K562 (cell line): ENCODE data around the gene HSPE1. TPM values are rescaled to one million over a fixed set of nuclear protein-coding genes. Genes with fewer than 3 reads are reported as not detected.

Experiments used
- BRD4 ChIP-seq: fragments of 200-600 bp; sonication (generic); IDR thresholded peaks from 2 replicates; pipeline ENCODE4 v1.6.1; 2017; ENCODE audit warnings: inconsistent platforms
- CHCHD3 ChIP-seq: fragments of 250-450 bp; sonication (Bioruptor Pico); IDR thresholded peaks from 2 replicates; pipeline ENCODE4 v2.1.2; 2022; ENCODE audit warnings: mild to moderate bottlenecking
- GABPA ChIP-seq: fragments of 200-800 bp; sonication (Bioruptor generic); conservative IDR thresholded peaks from 2 replicates; pipeline ENCODE4 v1.6.1; 2016; ENCODE audit warnings: low read depth, missing genetic modification characterization, missing compliant biosample characterization
- MIER1 ChIP-seq: fragments of 450-650 bp; IDR thresholded peaks from 2 replicates; pipeline ENCODE4 v1.6.1; 2016; ENCODE audit warnings: antibody characterized with exemption, mild to moderate bottlenecking, low read depth
- MXI1 ChIP-seq: IDR thresholded peaks from 2 replicates; pipeline ENCODE4 v1.6.1; 2011; ENCODE audit warnings: low read depth, mild to moderate bottlenecking, improper control_type of control experiment, low read length
- NCOR1 ChIP-seq: fragments of 450-650 bp; IDR thresholded peaks from 2 replicates; pipeline ENCODE4 v1.6.1; 2016; ENCODE audit warnings: mild to moderate bottlenecking, moderate library complexity
- NR2C2 ChIP-seq, 2 experiments: fragments of 200-800 bp in 1 of 2; sonication (Bioruptor generic) in 1 of 2; sonication (generic) in 1 of 2; formaldehyde crosslinking in 1 of 2; IDR thresholded peaks; 2 replicates each; pipeline versions ENCODE4 v1.6.1 to v1.8.0; 2016 to 2022; ENCODE audit warnings: mild to moderate bottlenecking in 1 of 2, missing compliant biosample characterization in 1 of 2, missing genetic modification characterization in 1 of 2, missing genetic modification reagents in 1 of 2
- PCBP2 ChIP-seq: fragments of 200-400 bp; formaldehyde crosslinking; IDR thresholded peaks from 2 replicates; pipeline ENCODE4 v1.6.1; 2018; ENCODE audit warnings: low read length, low read depth, mild to moderate bottlenecking, moderate library complexity; ENCODE audit not compliant: poor library complexity, severe bottlenecking
- POLR2G ChIP-seq: fragments of 200-400 bp; formaldehyde crosslinking; IDR thresholded peaks from 2 replicates; pipeline ENCODE4 v1.6.1; 2017; ENCODE audit warnings: low read depth, mild to moderate bottlenecking, antibody characterized with exemption, low read length, moderate library complexity
- ZC3H4 ChIP-seq: sonication (generic); formaldehyde crosslinking; IDR thresholded peaks from 2 replicates; pipeline ENCODE4 v1.9.0; 2021; ENCODE audit warnings: missing genetic modification reagents, borderline replicate concordance
- ZNF140 ChIP-seq: fragments of 250-450 bp; sonication (Bioruptor Pico); IDR thresholded peaks from 2 replicates; pipeline ENCODE4 v1.8.0; 2021; ENCODE audit warnings: moderate library complexity, mild to moderate bottlenecking, inconsistent platforms
- polyA plus RNA-seq, 8 experiments: library from polyadenylated mRNA; depleted of rRNA in 4 of 8; stranded (reverse) in 5 of 8; unstranded in 3 of 8; fragments of >200 nt; fragmentation: Nextera tagmentation in 2 of 8; fragmentation: Illumina TruSeq in 1 of 8; extraction: Ambion mirVana in 2 of 8; extraction: Trizol in 1 of 8; gene quantifications; 2 replicates each; pipeline versions ENCODE4 v1.2.1 to v1.2.3, GENCODE V29; 2011 to 2014; ENCODE audit warnings: inconsistent platforms in 1 of 8, missing spikeins in 1 of 8
- total RNA-seq, 7 experiments: library from RNA; depleted of rRNA in 6 of 7; stranded (reverse); fragments of >200 nt in 6 of 7; fragmentation: Illumina TruSeq in 2 of 7; extraction: Trizol in 2 of 7; gene quantifications; 2 replicates each; pipeline versions ENCODE4 v1.2.1 to v1.2.3, GENCODE V29; 2011 to 2021; ENCODE audit warnings: low replicate concordance in 1 of 7
- TF ChIP-seq, protein P1 (sequence below): fragments of 250-450 bp; sonication (Bioruptor Pico); IDR thresholded peaks from 2 replicates; pipeline ENCODE4 v1.5.0; 2021; ENCODE audit warnings: mild to moderate bottlenecking, moderate library complexity
- TF ChIP-seq, protein P2 (sequence below): fragments of 200-800 bp; sonication (Bioruptor generic); IDR thresholded peaks from 2 replicates; pipeline ENCODE4 v1.6.1; 2016; ENCODE audit warnings: missing genetic modification characterization, missing compliant biosample characterization
- TF ChIP-seq, protein P3 (sequence below): fragments of 450-650 bp; formaldehyde crosslinking; IDR thresholded peaks from 2 replicates; pipeline ENCODE4 v1.4.0; 2022; ENCODE audit warnings: missing genetic modification characterization

Gene HSPE1
- total and polyA plus RNA-seq, 9 of the 15 experiments (the other 6 are each of a cell fraction or from before 2014, with no cell fraction given), result 223 to 1,007 (median 612) TPM

DNA sequence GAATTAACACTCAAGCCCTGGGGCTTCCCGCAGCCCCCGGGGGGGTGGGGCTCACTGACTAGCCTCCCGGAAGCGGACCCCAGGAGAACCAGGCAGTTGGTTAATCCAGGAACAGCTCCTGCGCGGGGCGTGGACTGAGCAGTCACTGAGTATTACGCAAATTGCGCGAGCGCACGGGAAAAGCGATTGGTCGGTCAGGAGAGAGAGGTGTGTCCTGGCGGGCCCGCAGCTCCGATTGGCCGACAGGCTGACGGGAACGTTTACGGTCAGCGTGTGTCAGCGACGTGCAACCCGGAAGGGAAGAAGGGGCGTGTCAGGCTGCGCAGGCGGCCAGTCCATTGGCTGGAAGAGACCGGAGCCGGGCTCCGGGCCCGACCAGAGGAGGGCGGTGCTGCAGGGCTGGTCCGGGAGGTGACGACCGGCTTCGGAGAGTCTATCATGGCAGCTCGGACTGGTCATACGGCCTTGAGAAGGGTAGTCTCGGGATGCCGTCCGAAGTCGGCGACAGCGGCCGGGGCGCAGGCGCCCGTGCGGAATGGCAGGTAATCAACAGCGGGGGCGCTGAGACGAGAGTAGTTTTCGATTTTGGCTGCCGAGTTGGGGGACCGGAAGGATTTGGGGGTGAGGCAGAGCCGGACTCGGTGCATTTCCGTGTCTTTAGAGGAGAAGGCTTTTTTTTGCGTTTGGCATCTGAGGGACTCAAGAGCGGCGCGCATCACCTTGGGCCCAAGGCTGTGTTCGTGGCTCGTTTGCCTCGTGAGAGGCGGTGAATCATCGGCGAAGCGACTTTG is 46.9 kb upstream of the HSPE1 start, which contains the start of gene COQ10B (continued):
- TF ChIP-seq, protein P1, sequence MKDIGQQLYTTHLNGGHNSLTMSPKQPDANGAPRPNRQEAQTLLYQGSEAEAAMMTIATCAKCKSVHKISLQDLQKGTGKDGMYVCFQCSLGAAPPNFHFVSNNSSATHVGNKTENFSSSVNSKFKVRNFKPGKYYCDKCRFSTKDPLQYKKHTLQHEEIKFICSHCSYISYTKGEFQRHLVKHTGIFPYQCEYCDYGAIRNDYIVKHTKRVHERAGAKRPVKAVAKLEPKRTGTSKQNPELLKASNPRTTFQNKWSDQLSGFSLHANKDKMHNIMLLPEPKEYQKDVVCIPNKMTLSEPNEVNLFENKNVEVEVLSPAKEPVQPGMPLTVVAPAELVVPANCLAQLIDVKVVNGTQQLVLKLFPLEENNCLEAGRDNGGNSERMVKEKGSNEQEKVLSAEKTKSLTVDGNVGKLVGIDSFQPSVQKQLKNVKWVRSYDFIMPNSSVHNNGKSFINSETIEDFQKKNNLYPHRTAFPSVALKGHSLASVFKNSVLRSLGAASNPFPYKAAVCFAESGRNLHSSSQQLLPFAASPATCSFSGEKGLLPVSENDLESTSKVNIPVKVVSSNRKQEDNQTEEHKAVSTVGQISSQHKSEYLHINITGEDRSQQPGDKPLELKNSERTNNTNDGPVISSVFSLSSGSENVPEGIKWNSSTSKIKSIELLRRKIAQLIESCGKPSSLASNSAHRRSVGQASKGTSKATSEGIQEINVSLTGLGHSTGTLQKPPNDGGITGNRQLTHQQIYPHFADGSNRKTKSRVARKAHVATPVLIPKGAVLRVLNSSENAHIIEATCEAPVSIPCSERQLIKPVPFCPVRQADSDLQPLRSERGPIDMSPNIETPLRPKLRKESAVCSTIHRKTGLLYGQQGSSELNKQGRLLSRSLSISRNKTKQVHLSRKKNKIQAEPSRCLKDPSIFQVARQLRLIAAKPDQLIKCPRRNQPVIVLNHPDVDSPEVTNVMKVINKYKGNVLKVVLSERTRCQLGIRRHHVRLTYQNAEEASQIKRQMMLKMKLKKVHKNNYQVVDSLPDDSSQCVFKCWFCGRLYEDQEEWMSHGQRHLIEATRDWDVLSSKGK (CRISPR knock-in tag), result no peak
- no peak for TF ChIP-seq NR2C2 (CRISPR knock-in tag; IDR thresholded peaks at IDR 0.05)
- TF ChIP-seq NR2C2 (tag; IDR thresholded peaks at IDR 0.05), result peak; percentile 72; the same call in 1 of the 2 replicates
- peak; percentile 83 for TF ChIP-seq GABPA
- peak; percentile 98 for TF ChIP-seq POLR2G
- TF ChIP-seq PCBP2, result no peak
- TF ChIP-seq ZC3H4 (CRISPR knock-in tag), result no peak
- no peak; the same call in 1 of the 2 replicates for TF ChIP-seq MXI1
- TF ChIP-seq BRD4, result no peak
- 0 out of 2 replicates have a peak, but pooled peaks have one; percentile 20 for TF ChIP-seq MIER1
- TF ChIP-seq, protein P2, sequence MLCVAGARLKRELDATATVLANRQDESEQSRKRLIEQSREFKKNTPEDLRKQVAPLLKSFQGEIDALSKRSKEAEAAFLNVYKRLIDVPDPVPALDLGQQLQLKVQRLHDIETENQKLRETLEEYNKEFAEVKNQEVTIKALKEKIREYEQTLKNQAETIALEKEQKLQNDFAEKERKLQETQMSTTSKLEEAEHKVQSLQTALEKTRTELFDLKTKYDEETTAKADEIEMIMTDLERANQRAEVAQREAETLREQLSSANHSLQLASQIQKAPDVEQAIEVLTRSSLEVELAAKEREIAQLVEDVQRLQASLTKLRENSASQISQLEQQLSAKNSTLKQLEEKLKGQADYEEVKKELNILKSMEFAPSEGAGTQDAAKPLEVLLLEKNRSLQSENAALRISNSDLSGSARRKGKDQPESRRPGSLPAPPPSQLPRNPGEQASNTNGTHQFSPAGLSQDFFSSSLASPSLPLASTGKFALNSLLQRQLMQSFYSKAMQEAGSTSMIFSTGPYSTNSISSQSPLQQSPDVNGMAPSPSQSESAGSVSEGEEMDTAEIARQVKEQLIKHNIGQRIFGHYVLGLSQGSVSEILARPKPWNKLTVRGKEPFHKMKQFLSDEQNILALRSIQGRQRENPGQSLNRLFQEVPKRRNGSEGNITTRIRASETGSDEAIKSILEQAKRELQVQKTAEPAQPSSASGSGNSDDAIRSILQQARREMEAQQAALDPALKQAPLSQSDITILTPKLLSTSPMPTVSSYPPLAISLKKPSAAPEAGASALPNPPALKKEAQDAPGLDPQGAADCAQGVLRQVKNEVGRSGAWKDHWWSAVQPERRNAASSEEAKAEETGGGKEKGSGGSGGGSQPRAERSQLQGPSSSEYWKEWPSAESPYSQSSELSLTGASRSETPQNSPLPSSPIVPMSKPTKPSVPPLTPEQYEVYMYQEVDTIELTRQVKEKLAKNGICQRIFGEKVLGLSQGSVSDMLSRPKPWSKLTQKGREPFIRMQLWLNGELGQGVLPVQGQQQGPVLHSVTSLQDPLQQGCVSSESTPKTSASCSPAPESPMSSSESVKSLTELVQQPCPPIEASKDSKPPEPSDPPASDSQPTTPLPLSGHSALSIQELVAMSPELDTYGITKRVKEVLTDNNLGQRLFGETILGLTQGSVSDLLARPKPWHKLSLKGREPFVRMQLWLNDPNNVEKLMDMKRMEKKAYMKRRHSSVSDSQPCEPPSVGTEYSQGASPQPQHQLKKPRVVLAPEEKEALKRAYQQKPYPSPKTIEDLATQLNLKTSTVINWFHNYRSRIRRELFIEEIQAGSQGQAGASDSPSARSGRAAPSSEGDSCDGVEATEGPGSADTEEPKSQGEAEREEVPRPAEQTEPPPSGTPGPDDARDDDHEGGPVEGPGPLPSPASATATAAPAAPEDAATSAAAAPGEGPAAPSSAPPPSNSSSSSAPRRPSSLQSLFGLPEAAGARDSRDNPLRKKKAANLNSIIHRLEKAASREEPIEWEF (CRISPR knock-in tag), result no peak
- TF ChIP-seq NCOR1, result no peak
- no peak for TF ChIP-seq ZNF140 (CRISPR knock-in tag)
- TF ChIP-seq, protein P3, sequence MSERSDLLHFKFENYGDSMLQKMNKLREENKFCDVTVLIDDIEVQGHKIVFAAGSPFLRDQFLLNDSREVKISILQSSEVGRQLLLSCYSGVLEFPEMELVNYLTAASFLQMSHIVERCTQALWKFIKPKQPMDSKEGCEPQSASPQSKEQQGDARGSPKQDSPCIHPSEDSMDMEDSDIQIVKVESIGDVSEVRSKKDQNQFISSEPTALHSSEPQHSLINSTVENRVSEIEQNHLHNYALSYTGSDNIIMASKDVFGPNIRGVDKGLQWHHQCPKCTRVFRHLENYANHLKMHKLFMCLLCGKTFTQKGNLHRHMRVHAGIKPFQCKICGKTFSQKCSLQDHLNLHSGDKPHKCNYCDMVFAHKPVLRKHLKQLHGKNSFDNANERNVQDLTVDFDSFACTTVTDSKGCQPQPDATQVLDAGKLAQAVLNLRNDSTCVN (CRISPR knock-in tag), result no peak
- TF ChIP-seq CHCHD3 (CRISPR knock-in tag), result no peak
